ENCODE results near the gene CLEC20A. TPM values are rescaled to one million over a fixed set of nuclear protein-coding genes. Genes with fewer than 3 reads are reported as not detected.

CLEC20A gene
- polyA plus RNA-seq, 3 donors, result not detected

GRCh38 chr1:178451529-178451928 lies 45.2 kb downstream of the CLEC20A start:
- H3K36me3 Mint-ChIP-seq, result no peaks in the 10 kb centered on the region
- no peak overlapping the region for H3K9ac ChIP-seq (ENCODE audit: insufficient read depth, low read length, poor library complexity, severe bottlenecking)
- TF ChIP-seq, protein P1, sequence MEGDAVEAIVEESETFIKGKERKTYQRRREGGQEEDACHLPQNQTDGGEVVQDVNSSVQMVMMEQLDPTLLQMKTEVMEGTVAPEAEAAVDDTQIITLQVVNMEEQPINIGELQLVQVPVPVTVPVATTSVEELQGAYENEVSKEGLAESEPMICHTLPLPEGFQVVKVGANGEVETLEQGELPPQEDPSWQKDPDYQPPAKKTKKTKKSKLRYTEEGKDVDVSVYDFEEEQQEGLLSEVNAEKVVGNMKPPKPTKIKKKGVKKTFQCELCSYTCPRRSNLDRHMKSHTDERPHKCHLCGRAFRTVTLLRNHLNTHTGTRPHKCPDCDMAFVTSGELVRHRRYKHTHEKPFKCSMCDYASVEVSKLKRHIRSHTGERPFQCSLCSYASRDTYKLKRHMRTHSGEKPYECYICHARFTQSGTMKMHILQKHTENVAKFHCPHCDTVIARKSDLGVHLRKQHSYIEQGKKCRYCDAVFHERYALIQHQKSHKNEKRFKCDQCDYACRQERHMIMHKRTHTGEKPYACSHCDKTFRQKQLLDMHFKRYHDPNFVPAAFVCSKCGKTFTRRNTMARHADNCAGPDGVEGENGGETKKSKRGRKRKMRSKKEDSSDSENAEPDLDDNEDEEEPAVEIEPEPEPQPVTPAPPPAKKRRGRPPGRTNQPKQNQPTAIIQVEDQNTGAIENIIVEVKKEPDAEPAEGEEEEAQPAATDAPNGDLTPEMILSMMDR (IDR thresholded peaks at IDR 0.05), result no peak
- no peaks in the 10 kb centered on the region for H3K79me2 ChIP-seq (ENCODE audit: insufficient read depth, low read length)
- H3K27ac ChIP-seq (ENCODE audit: low read depth in 1 of 2, low read length in 2 of 2), result no peak overlapping the region
- no CpG with 5 or more reads among the region's 3 CpGs for WGBS (ENCODE audit: insufficient coverage)
- no peak overlapping the region for H3K4me3 Mint-ChIP-seq
- H3K27me3 Mint-ChIP-seq (ENCODE audit: low read depth in 3 of 3), result no peaks in the 10 kb centered on the region
- H3K27ac Mint-ChIP-seq, result no peak overlapping the region
- no peaks in the 10 kb centered on the region for H4K20me1 ChIP-seq (ENCODE audit: insufficient read depth, low read length)
- no peak overlapping the region for H2AFZ ChIP-seq (ENCODE audit: insufficient read depth, low read depth, low read length, poor library complexity, severe bottlenecking)
- no peaks in the 10 kb centered on the region for H3K27me3 ChIP-seq (ENCODE audit: control insufficient read depth in 2 of 2, insufficient read depth in 2 of 2, low read length in 2 of 2)
- H3K9me3 ChIP-seq (replicated peaks in 1 of 2; ENCODE audit: control insufficient read depth in 1 of 2, insufficient read depth in 1 of 2, low read length in 2 of 2), result no peaks in the 10 kb centered on the region
- intact Hi-C loops (cut with micrococcal nuclease), result no loop called here
- no peak overlapping the region for H3K4me2 ChIP-seq (replicated peaks; ENCODE audit: extremely low read depth, low read length, poor library complexity, severe bottlenecking)
- no peaks in the 10 kb centered on the region for H3K4me1 Mint-ChIP-seq
- DNase-seq, result no peak
- H3K9me3 Mint-ChIP-seq, result peaks cover 0 to 2% (median 0%) of the 10 kb centered on the region in 7 donors
- no peaks in the 10 kb centered on the region for H3K4me1 ChIP-seq (ENCODE audit: control insufficient read depth in 1 of 2, insufficient read depth in 2 of 2, low read length in 2 of 2)
- no peak overlapping the region for H3K4me3 ChIP-seq (replicated peaks in 1 of 3; ENCODE audit: low read depth in 2 of 3, low read length in 3 of 3)
- no peaks in the 10 kb centered on the region for H3K36me3 ChIP-seq (replicated peaks in 1 of 2; ENCODE audit: control insufficient read depth in 1 of 2, insufficient read depth in 2 of 2, low read length in 2 of 2)

- H3K4me2 ChIP-seq (replicated peaks; ENCODE audit: extremely low read depth, low read length, poor library complexity, severe bottlenecking), result no peak overlapping the region
- H3K36me3 ChIP-seq (replicated peaks in 1 of 2; ENCODE audit: control insufficient read depth in 1 of 2, insufficient read depth in 2 of 2, low read length in 2 of 2), result no peaks in the 10 kb centered on the region
- no peak overlapping the region for H3K4me3 ChIP-seq (replicated peaks in 1 of 3; ENCODE audit: low read depth in 2 of 3, low read length in 3 of 3)
- no peak overlapping the region for H3K4me3 Mint-ChIP-seq
- intact Hi-C loops (cut with micrococcal nuclease), result no loop called here
- no peak for DNase-seq
- H3K27me3 ChIP-seq (ENCODE audit: control insufficient read depth in 2 of 2, insufficient read depth in 2 of 2, low read length in 2 of 2), result no peaks in the 10 kb centered on the region
- H3K27ac Mint-ChIP-seq, result no peak overlapping the region
- H2AFZ ChIP-seq (ENCODE audit: insufficient read depth, low read depth, low read length, poor library complexity, severe bottlenecking), result no peak overlapping the region
- WGBS (ENCODE audit: insufficient coverage), result 83% methylated on average over 1 of the region's 6 CpGs
- no peak overlapping the region for H3K9ac ChIP-seq (ENCODE audit: insufficient read depth, low read length, poor library complexity, severe bottlenecking)
- peaks cover 0 to 2% (median 0%) of the 10 kb centered on the region in 7 donors for H3K9me3 Mint-ChIP-seq
- TF ChIP-seq, protein P1 (IDR thresholded peaks at IDR 0.05), result no peak
- no peaks in the 10 kb centered on the region for H4K20me1 ChIP-seq (ENCODE audit: insufficient read depth, low read length)
- no peaks in the 10 kb centered on the region for H3K27me3 Mint-ChIP-seq (ENCODE audit: low read depth in 3 of 3)
- no peak overlapping the region for H3K27ac ChIP-seq (ENCODE audit: low read depth in 1 of 2, low read length in 2 of 2)
- H3K79me2 ChIP-seq (ENCODE audit: insufficient read depth, low read length), result no peaks in the 10 kb centered on the region
- no peaks in the 10 kb centered on the region for H3K36me3 Mint-ChIP-seq
- no peaks in the 10 kb centered on the region for H3K4me1 ChIP-seq (ENCODE audit: control insufficient read depth in 1 of 2, insufficient read depth in 2 of 2, low read length in 2 of 2)
- H3K4me1 Mint-ChIP-seq, result no peaks in the 10 kb centered on the region
- no peaks in the 10 kb centered on the region for H3K9me3 ChIP-seq (replicated peaks in 1 of 2; ENCODE audit: control insufficient read depth in 1 of 2, insufficient read depth in 1 of 2, low read length in 2 of 2)
Measured at GRCh38 chr1:178450871-178451270, 45.9 kb downstream of the CLEC20A start.

Data from CD14-positive monocyte (primary cell).